DOHH2 (cell line): ENCODE measurements around the gene RHO.

Source experiments
- H3F3A ChIP-seq: fragments of 200-600 bp; sonication (generic), shearing (Covaris generic); 2 replicates; pipeline ENCODE4 v1.6.0; 2016; ENCODE audit warnings: antibody characterized with exemption, mild to moderate bottlenecking; ENCODE audit not compliant: control insufficient read depth, insufficient read depth
- H3K27ac ChIP-seq: fragments of 200-600 bp; sonication (generic); 2 replicates; pipeline ENCODE4 v1.5.1; 2014; ENCODE audit warnings: low read depth, mild to moderate bottlenecking, low read length, moderate library complexity
- H3K27me3 ChIP-seq: fragments of 200-600 bp; sonication (generic); 2 replicates; pipeline ENCODE4 v1.6.1; 2014; ENCODE audit warnings: mild to moderate bottlenecking, low read length, mixed read lengths; ENCODE audit not compliant: control insufficient read depth
- H3K36me3 ChIP-seq: fragments of 200-600 bp; sonication (generic); 2 replicates; pipeline ENCODE4 v1.6.1; 2014; ENCODE audit warnings: mild to moderate bottlenecking, low read length, moderate library complexity, mixed read lengths; ENCODE audit not compliant: control insufficient read depth
- H3K4me1 ChIP-seq: fragments of 200-600 bp; sonication (generic); 2 replicates; pipeline ENCODE4 v1.6.1; 2014; ENCODE audit warnings: mild to moderate bottlenecking, low read length, mixed read lengths; ENCODE audit not compliant: control insufficient read depth
- H3K4me2 ChIP-seq: fragments of 200-600 bp; sonication (generic); 2 replicates; pipeline ENCODE4 v1.6.0; 2014; ENCODE audit warnings: mild to moderate bottlenecking, low read length, moderate library complexity
- H3K4me3 ChIP-seq: fragments of 200-600 bp; sonication (generic); 2 replicates; pipeline ENCODE4 v1.5.1; 2014; ENCODE audit warnings: mild to moderate bottlenecking, low read length, mixed read lengths
- H3K79me2 ChIP-seq: fragments of 200-600 bp; sonication (generic); 2 replicates; pipeline ENCODE4 v1.6.1; 2014; ENCODE audit warnings: mild to moderate bottlenecking, low read length, mixed read lengths; ENCODE audit not compliant: control insufficient read depth
- H3K9me2 ChIP-seq: fragments of 200-600 bp; sonication (generic); replicated peaks from 2 replicates; pipeline ENCODE4 v1.6.1; 2014; ENCODE audit warnings: mild to moderate bottlenecking, low read length, mixed read lengths; ENCODE audit not compliant: control insufficient read depth
- H3K9me3 ChIP-seq: fragments of 200-600 bp; sonication (generic); 2 replicates; pipeline ENCODE4 v1.6.1; 2014; ENCODE audit warnings: antibody characterized with exemption, low read length, mixed read lengths; ENCODE audit not compliant: control insufficient read depth, insufficient read depth
- H4K20me1 ChIP-seq: fragments of 200-600 bp; sonication (generic); 2 replicates; pipeline ENCODE4 v1.6.0; 2014; ENCODE audit warnings: low read depth, mild to moderate bottlenecking, antibody characterized with exemption, low read length, moderate library complexity; ENCODE audit not compliant: control insufficient read depth, insufficient read depth
- CTCF ChIP-seq: fragments of 200-600 bp; sonication (generic); IDR thresholded peaks from one replicate; pipeline ENCODE4 v1.5.1; 2014; ENCODE audit warnings: antibody characterized with exemption, mild to moderate bottlenecking, low read depth, low read length; ENCODE audit not compliant: poor library complexity, severe bottlenecking
- EZH2phosphoT487 ChIP-seq: fragments of 200-600 bp; sonication (generic); IDR thresholded peaks from 2 replicates; pipeline ENCODE4 v1.6.1; 2017; ENCODE audit warnings: borderline replicate concordance, mild to moderate bottlenecking, antibody characterized with exemption, low read length, moderate library complexity, mixed read lengths

Gene RHO

DNA sequence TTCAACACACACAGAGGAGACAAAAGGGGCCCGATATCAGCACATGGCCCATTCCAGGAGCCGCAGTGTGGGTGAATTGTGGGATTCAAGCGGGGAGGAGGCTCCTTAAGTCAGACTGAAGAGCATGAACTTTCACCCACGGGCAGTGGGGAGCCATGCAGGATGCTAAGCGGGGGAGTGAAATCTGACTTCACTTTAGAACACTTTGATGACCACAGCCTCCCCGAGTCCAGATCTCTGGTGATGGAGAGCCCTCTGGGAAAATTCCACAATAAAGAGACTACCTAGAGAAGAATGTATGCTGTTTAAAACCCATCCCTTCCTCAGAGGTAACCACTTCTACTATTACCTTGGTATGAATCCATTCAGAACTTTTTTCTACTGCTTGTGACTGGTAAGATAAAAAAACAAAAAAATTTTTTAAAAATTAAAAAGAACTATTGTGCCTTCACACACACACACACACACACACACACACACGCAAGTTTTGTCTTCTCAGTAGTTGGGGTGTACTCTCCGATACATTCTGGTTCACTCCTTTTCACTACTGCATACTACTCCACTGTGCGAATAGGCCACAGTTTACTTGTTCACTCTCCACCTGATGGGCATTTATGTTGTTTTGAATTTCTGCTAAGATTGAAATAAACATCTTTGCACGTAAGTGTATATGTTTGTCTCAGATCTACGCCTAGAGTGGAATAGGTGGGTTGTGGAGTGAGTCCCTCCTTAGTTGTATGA is 12.5 kb downstream of the RHO start:
- Histone ChIP-seq H4K20me1 (no peaks in the 10 kb centered on the region), H3K4me3 (no peak overlapping the region), H3F3A (no peaks in the 10 kb centered on the region), H3K79me2 (no peaks in the 10 kb centered on the region), H3K36me3 (no peaks in the 10 kb centered on the region), H3K27ac (no peak overlapping the region), H3K27me3 (peaks cover 8% of the 10 kb centered on the region; the same call in 1 of the 2 replicates), H3K9me2 (no peaks in the 10 kb centered on the region), H3K4me2 (no peak overlapping the region), H3K4me1 (no peaks in the 10 kb centered on the region), H3K9me3 (no peaks in the 10 kb centered on the region)
- TF ChIP-seq EZH2phosphoT487, result no peak
- TF ChIP-seq CTCF, result no peak

DNA sequence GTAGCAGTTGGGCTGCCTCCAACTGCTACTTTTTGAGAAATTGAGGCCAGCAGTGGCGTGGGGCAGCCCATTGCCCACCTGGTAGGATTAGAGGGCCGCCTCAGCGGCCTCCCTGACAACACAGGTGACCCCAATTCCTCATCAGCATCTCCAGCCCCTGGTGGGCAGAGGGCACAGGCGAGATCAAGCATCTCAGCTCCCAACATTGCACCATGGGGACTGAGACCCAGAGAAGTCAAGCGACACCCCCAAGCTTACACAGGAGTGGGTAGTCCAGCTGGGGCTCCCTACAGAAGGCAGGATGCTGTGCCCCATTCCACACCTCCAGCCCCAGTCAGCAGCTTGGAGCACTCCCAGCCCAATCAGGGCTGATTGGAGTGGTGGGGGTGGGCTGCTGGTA is 14.3 kb downstream of the RHO start:
- Histone ChIP-seq H3K79me2 (no peaks in the 10 kb centered on the region), H3K4me2 (no peak overlapping the region), H3K4me3 (no peak overlapping the region), H3K9me3 (no peaks in the 10 kb centered on the region), H3K9me2 (no peaks in the 10 kb centered on the region), H3K27ac (no peak overlapping the region), H3K27me3 (peaks cover 4% of the 10 kb centered on the region; the same call in 1 of the 2 replicates), H3K4me1 (no peaks in the 10 kb centered on the region), H4K20me1 (no peaks in the 10 kb centered on the region), H3F3A (no peaks in the 10 kb centered on the region), H3K36me3 (no peaks in the 10 kb centered on the region)
- TF ChIP-seq EZH2phosphoT487, result no peak
- TF ChIP-seq CTCF, result no peak

GRCh38 chr3:129543156-129543790 is 14.8 kb downstream of the RHO start, which contains the start of gene H1-8:
TSS of gene H1-8 (plus strand) at chr3:129543175. CDS start at chr3:129543219, 44 bp downstream.
- no peaks in the 10 kb centered on the region for H3K4me1 ChIP-seq
- no peaks in the 10 kb centered on the region for H3K9me2 ChIP-seq
- H3K27me3 ChIP-seq, result no peaks in the 10 kb centered on the region
- H3K4me3 ChIP-seq, result no peak within 1 kb of the TSS
- no peak within 1 kb of the TSS for H3K27ac ChIP-seq
- H3F3A ChIP-seq, result no peaks in the 10 kb centered on the region
- H3K9me3 ChIP-seq, result no peaks in the 10 kb centered on the region
- no peaks in the 10 kb centered on the region for H3K36me3 ChIP-seq
- no peaks in the 10 kb centered on the region for H4K20me1 ChIP-seq
- H3K79me2 ChIP-seq, result no peaks in the 10 kb centered on the region
- TF ChIP-seq CTCF, result no peak
- TF ChIP-seq EZH2phosphoT487, result no peak
- no peak within 1 kb of the TSS for H3K4me2 ChIP-seq
